K562 (cell line): ENCODE results near the gene TNFRSF13B. TPM values are rescaled to one million over a fixed set of nuclear protein-coding genes. Genes with fewer than 3 reads are reported as not detected.

Source experiments
- ATAC-seq: fragments of 200-7000 bp; cut with Tn5 transposase; 3 replicates; pipeline ENCODE4 v1.9.1; 2020; ENCODE audit warnings: moderate library complexity
- BruUV-seq: library from RNA; stranded (reverse); fragments of 400-500 nt; replicated peaks from 2 replicates; lab custom pipeline; 2021; lab: Mats Ljungman, UMichigan
- CTCF ChIA-PET: fragments of 300-600 bp; formaldehyde crosslinking; extraction: SDS; loops from one replicate; lab custom pipeline; 2021; ENCODE audit warnings: low intra/inter-chr PET ratio; lab: Yijun Ruan, JAX
- POLR2A ChIA-PET: fragments of 300-600, 350-650 bp; sonication (Branson Sonifier 250); formaldehyde crosslinking; extraction: SDS; loops from one replicate; lab custom pipeline; 2021; ENCODE audit warnings: antibody characterized with exemption, inconsistent platforms; lab: Yijun Ruan, JAX
- DNase-seq, 4 experiments: peaks; one replicate each; pipeline versions ENCODE4 v3.0.0 to v3.0.0-alpha.2; 2011 to 2018; ENCODE audit warnings: low spot score in 3 of 4, mixed read lengths in 3 of 4; ENCODE audit errors: extremely low read depth in 1 of 4
- FAIRE-seq: peaks from 2 replicates; lab custom pipeline; 2011; peaks lifted over from hg19 to GRCh38; lab: Jason Lieb, UNC
- H2AFZ ChIP-seq: 2 replicates; pipeline ENCODE4 v1.6.0; 2011; ENCODE audit warnings: low read depth, low read length, control low read depth, inconsistent platforms
- H3K27ac ChIP-seq: fragments of 200-600 bp; 3 replicates; pipeline ENCODE4 v1.8.0; 2011; ENCODE audit warnings: low read depth, mild to moderate bottlenecking, control low read depth, inconsistent platforms, low read length, moderate library complexity, mixed read lengths; ENCODE audit errors: extremely low read depth
- H3K27me3 ChIP-seq, 2 experiments: fragments of 300-600 bp in 1 of 2; 2 replicates in 1 of 2; 3 replicates in 1 of 2; pipeline versions ENCODE4 v1.6.0 to v1.8.0; 2011; ENCODE audit warnings: inconsistent platforms in 2 of 2, low read length in 2 of 2, mild to moderate bottlenecking in 1 of 2, mixed read lengths in 1 of 2, moderate library complexity in 1 of 2; ENCODE audit not compliant: control insufficient read depth in 2 of 2, insufficient read depth in 2 of 2
- H3K36me3 ChIP-seq: fragments of 300-600 bp; 3 replicates; pipeline ENCODE4 v1.8.0; 2011; ENCODE audit warnings: mild to moderate bottlenecking, low read length, inconsistent platforms; ENCODE audit not compliant: control insufficient read depth, insufficient read depth
- H3K4me1 ChIP-seq, 2 experiments: fragments of 200-600 bp in 1 of 2; replicated peaks in 1 of 2; 2 replicates in 1 of 2; 3 replicates in 1 of 2; pipeline versions ENCODE4 v1.5.1 to v1.8.0; 2011; ENCODE audit warnings: inconsistent platforms in 2 of 2, low read length in 2 of 2, mild to moderate bottlenecking in 1 of 2, mixed read lengths in 1 of 2, moderate library complexity in 1 of 2; ENCODE audit not compliant: control insufficient read depth in 2 of 2, insufficient read depth in 2 of 2
- H3K4me2 ChIP-seq: 2 replicates; pipeline ENCODE4 v1.6.1; 2011; ENCODE audit warnings: low read length, control low read depth, inconsistent platforms, mixed read lengths; ENCODE audit not compliant: insufficient read depth
- H3K4me3 ChIP-seq: fragments of 200-600 bp; sonication (generic), shearing (Covaris generic); 2 replicates; pipeline ENCODE4 v1.5.1; 2016; ENCODE audit warnings: control low read depth, inconsistent platforms
- H3K79me2 ChIP-seq: fragments of 200-600 bp; 3 replicates; pipeline ENCODE4 v1.8.0; 2011; ENCODE audit warnings: low read length, inconsistent platforms; ENCODE audit not compliant: control insufficient read depth, insufficient read depth
- H3K9ac ChIP-seq, 2 experiments: 2 replicates each; pipeline versions ENCODE4 v1.6.0 to v1.6.1; 2011; ENCODE audit warnings: low read depth in 2 of 2, low read length in 2 of 2, control low read depth in 1 of 2, inconsistent platforms in 1 of 2, mild to moderate bottlenecking in 1 of 2, mixed read lengths in 1 of 2; ENCODE audit not compliant: insufficient read depth in 1 of 2
- H3K9me1 ChIP-seq: one replicate; pipeline ENCODE4 v1.6.0; 2011; ENCODE audit warnings: inconsistent platforms, mild to moderate bottlenecking, low read length, moderate library complexity; ENCODE audit not compliant: control insufficient read depth, insufficient read depth
- H3K9me3 ChIP-seq: replicated peaks from 2 replicates; pipeline ENCODE4 v1.5.1; 2011; ENCODE audit warnings: low read depth, low read length, inconsistent platforms; ENCODE audit not compliant: control insufficient read depth, insufficient read depth
- H4K20me1 ChIP-seq: replicated peaks from 2 replicates; pipeline ENCODE4 v1.6.1; 2011; ENCODE audit warnings: low read length, inconsistent platforms, mixed read lengths; ENCODE audit not compliant: control insufficient read depth, insufficient read depth
- CBFB ChIP-seq: sonication (generic); formaldehyde crosslinking; IDR thresholded peaks from 2 replicates; pipeline ENCODE4 v1.4.0; 2020; ENCODE audit warnings: mild to moderate bottlenecking, missing genetic modification reagents
- CHD1 ChIP-seq: fragments of 200-600 bp; sonication (generic); IDR thresholded peaks from one replicate; pipeline ENCODE4 v1.6.1; 2012; ENCODE audit warnings: mild to moderate bottlenecking, moderate library complexity, low read length, inconsistent platforms
- ESRRA ChIP-seq: fragments of 450-650 bp; IDR thresholded peaks from 2 replicates; pipeline ENCODE4 v1.6.1; 2014; ENCODE audit warnings: low read depth, mild to moderate bottlenecking, moderate library complexity, borderline replicate concordance
- GABPB2 ChIP-seq: fragments of 250-450 bp; sonication (Bioruptor Pico); conservative IDR thresholded peaks from 2 replicates; pipeline ENCODE4 v1.5.1; 2021; ENCODE audit warnings: mild to moderate bottlenecking
- HMG20B ChIP-seq: fragments of 250-450 bp; sonication (Bioruptor Pico); IDR thresholded peaks from 2 replicates; pipeline ENCODE4 v1.5.0; 2021; ENCODE audit warnings: mild to moderate bottlenecking
- MCM7 ChIP-seq, 2 experiments: fragments of 450-650 bp; IDR thresholded peaks; 2 replicates each; pipeline ENCODE4 v1.6.1; 2016 to 2018
- POLR3G ChIP-seq: IDR thresholded peaks from 2 replicates; pipeline ENCODE4 v1.6.1; 2011; ENCODE audit not compliant: insufficient read length, insufficient replicate concordance; ENCODE audit errors: extremely low read depth
- RBM15 ChIP-seq: fragments of 200-400 bp; formaldehyde crosslinking; IDR thresholded peaks from 2 replicates; pipeline ENCODE4 v1.6.1; 2018; ENCODE audit warnings: mild to moderate bottlenecking, low read length, moderate library complexity; ENCODE audit not compliant: insufficient read depth
- STAT5A ChIP-seq: IDR thresholded peaks from 2 replicates; pipeline ENCODE4 v1.6.1; 2012; ENCODE audit warnings: low read length, inconsistent platforms, borderline replicate concordance
- ZKSCAN3 ChIP-seq: fragments of 250-450 bp; sonication (Bioruptor Pico); IDR thresholded peaks from 2 replicates; pipeline ENCODE4 v1.4.0; 2020
- ZNF174 ChIP-seq: fragments of 250-450 bp; sonication (Bioruptor Pico); IDR thresholded peaks from 2 replicates; pipeline ENCODE4 v1.4.0; 2020; ENCODE audit warnings: mild to moderate bottlenecking
- ZNF408 ChIP-seq: fragments of 250-450 bp; sonication (Bioruptor Pico); IDR thresholded peaks from 2 replicates; pipeline ENCODE4 v1.4.0; 2020; ENCODE audit warnings: low read depth, mild to moderate bottlenecking, moderate library complexity
- ZNF449 ChIP-seq: fragments of 250-450 bp; sonication (Bioruptor Pico); IDR thresholded peaks from 2 replicates; pipeline ENCODE4 v1.8.0; 2022; ENCODE audit warnings: moderate library complexity, mild to moderate bottlenecking, inconsistent platforms
- ZNF695 ChIP-seq: fragments of 450-650 bp; formaldehyde crosslinking; IDR thresholded peaks from 2 replicates; pipeline ENCODE4 v1.4.0; 2020; ENCODE audit warnings: mild to moderate bottlenecking, moderate library complexity
- WGBS: fragments of 100-300 bp; shearing (Covaris generic); methylation state at CpG from one replicate; pipeline ENCODE4 v1.1.6; 2016; ENCODE audit warnings: low coverage, mixed read lengths; ENCODE audit not compliant: insufficient coverage; ENCODE audit errors: missing lambda C conversion rate; 5-methylcytosine and 5-hydroxymethylcytosine counted together
- in situ Hi-C: fragments of 300-500 bp; cut with MboI; formaldehyde crosslinking; loops from 4 replicates; pipeline ENCODE4 v1.15.0; 2018; ENCODE audit warnings: inconsistent platforms, mixed read lengths
- intact Hi-C: fragments of 100-400 bp; cut with micrococcal nuclease; formaldehyde crosslinking; loops from 2 replicates; pipeline ENCODE4 v1.14.2; 2022
- polyA plus RNA-seq, 8 experiments: library from polyadenylated mRNA; depleted of rRNA in 4 of 8; stranded (reverse) in 5 of 8; unstranded in 3 of 8; fragments of >200 nt; fragmentation: Nextera tagmentation in 2 of 8; fragmentation: Illumina TruSeq in 1 of 8; extraction: Ambion mirVana in 2 of 8; extraction: Trizol in 1 of 8; gene quantifications; 2 replicates each; pipeline versions ENCODE4 v1.2.1 to v1.2.3, GENCODE V29; 2011 to 2014; ENCODE audit warnings: inconsistent platforms in 1 of 8, missing spikeins in 1 of 8
- total RNA-seq, 7 experiments: library from RNA; depleted of rRNA in 6 of 7; stranded (reverse); fragments of >200 nt in 6 of 7; fragmentation: Illumina TruSeq in 2 of 7; extraction: Trizol in 2 of 7; gene quantifications; 2 replicates each; pipeline versions ENCODE4 v1.2.1 to v1.2.3, GENCODE V29; 2011 to 2021; ENCODE audit warnings: low replicate concordance in 1 of 7

The TNFRSF13B gene
- total and polyA plus RNA-seq, 9 of the 15 experiments (the other 6 are each of a cell fraction or from before 2014, with no cell fraction given): not detected

- Histone ChIP-seq H3K79me2 (no peaks in the 10 kb centered on the region), H3K27ac (no peak overlapping the region), H3K9me1 (no peaks in the 10 kb centered on the region)
- BruUV-seq: no TSS peak
- in situ Hi-C loops: no loop called here
- TF ChIP-seq ZNF174 (CRISPR knock-in tag) (no peak), GABPB2 (CRISPR knock-in tag) (no peak), ZNF695 (no peak)
- TF ChIP-seq, all 486 proteins: peak for 0
- Histone ChIP-seq H3K27me3 (peaks cover 10 to 37% of the 10 kb centered on the region in 2 experiments; a peak in 4 of 5 replicates), H3K4me2 (no peak overlapping the region), H3K9me3 (no peaks in the 10 kb centered on the region), H3K9ac (no peak overlapping the region), H3K36me3 (no peaks in the 10 kb centered on the region), H2AFZ (no peak overlapping the region), H4K20me1 (no peaks in the 10 kb centered on the region), H3K4me1 (no peaks in the 10 kb centered on the region), H3K4me3 (no peak overlapping the region)
- POLR2A ChIA-PET: no interaction called here
- CTCF ChIA-PET: no interaction called here
- no peak for ATAC-seq
- intact Hi-C loops: no loop called here
- DNase-seq: no peak
- no peak for FAIRE-seq
- 0% methylated on average over 1 of the region's 1 CpG for WGBS
These were observed 3.1 kb downstream of the TNFRSF13B start for GRCh38 chr17:16968786-16969185.

GRCh38 chr17:16962804-16963203 is 9.1 kb downstream of the TNFRSF13B start:
- H4K20me1 ChIP-seq: no peaks in the 10 kb centered on the region
- in situ Hi-C loops: no loop called here
- DNase-seq (peak in 1 of 4 experiments; percentile 6), FAIRE-seq (no peak), ATAC-seq (no peak)
- H3K79me2 ChIP-seq: no peaks in the 10 kb centered on the region
- H3K4me1 ChIP-seq: no peaks in the 10 kb centered on the region
- H3K36me3 ChIP-seq: no peaks in the 10 kb centered on the region
- peaks cover 2 to 9% of the 10 kb centered on the region in 2 experiments; a peak in 3 of 5 replicates for H3K27me3 ChIP-seq
- H3K4me2 ChIP-seq: no peak overlapping the region
- no peak overlapping the region for H3K27ac ChIP-seq
- 0% methylated on average over 5 of the region's 7 CpGs for WGBS
- ChIA-PET POLR2A (no interaction called here), CTCF (no interaction called here)
- no peak overlapping the region for H2AFZ ChIP-seq
- intact Hi-C loops: no loop called here
- H3K4me3 ChIP-seq: no peak overlapping the region
- H3K9ac ChIP-seq: no peak overlapping the region
- no TSS peak for BruUV-seq
- no peaks in the 10 kb centered on the region for H3K9me3 ChIP-seq
- H3K9me1 ChIP-seq: no peaks in the 10 kb centered on the region
- TF ChIP-seq CBFB (CRISPR knock-in tag) (no peak), ZNF449 (no peak), ESRRA (no peak), ZNF408 (CRISPR knock-in tag) (no peak), POLR3G (no peak), ZKSCAN3 (CRISPR knock-in tag) (no peak), RBM15 (no peak), CHD1 (no peak), MCM7 (IDR thresholded peaks at IDR 0.05) (no peak), HMG20B (CRISPR knock-in tag) (no peak), STAT5A (no peak)
